Prostate gland (tissue), 2 donors: ENCODE measurements around the gene RGS7.

Source experiments
- POLR2A ChIP-seq: fragments of 450-650 bp; IDR thresholded peaks from one replicate; pipeline ENCODE4 v1.6.1; 2016; ENCODE audit warnings: antibody characterized with exemption, mild to moderate bottlenecking
- TF ChIP-seq, protein P1 (sequence below), 4 experiments: fragments of 200-600 bp in 2 of 4; fragments of 450-650 bp in 2 of 4; sonication (generic) in 2 of 4; IDR thresholded peaks; 1 replicate in 3 of 4; 2 replicates in 1 of 4; pipeline ENCODE4 v1.5.1; 2016 to 2019; ENCODE audit warnings: antibody characterized with exemption in 4 of 4, mild to moderate bottlenecking in 2 of 4, moderate library complexity in 2 of 4

GRCh38 chr1:240766831-240767230 is 590.2 kb downstream of the RGS7 start:
- TF ChIP-seq, protein P1, sequence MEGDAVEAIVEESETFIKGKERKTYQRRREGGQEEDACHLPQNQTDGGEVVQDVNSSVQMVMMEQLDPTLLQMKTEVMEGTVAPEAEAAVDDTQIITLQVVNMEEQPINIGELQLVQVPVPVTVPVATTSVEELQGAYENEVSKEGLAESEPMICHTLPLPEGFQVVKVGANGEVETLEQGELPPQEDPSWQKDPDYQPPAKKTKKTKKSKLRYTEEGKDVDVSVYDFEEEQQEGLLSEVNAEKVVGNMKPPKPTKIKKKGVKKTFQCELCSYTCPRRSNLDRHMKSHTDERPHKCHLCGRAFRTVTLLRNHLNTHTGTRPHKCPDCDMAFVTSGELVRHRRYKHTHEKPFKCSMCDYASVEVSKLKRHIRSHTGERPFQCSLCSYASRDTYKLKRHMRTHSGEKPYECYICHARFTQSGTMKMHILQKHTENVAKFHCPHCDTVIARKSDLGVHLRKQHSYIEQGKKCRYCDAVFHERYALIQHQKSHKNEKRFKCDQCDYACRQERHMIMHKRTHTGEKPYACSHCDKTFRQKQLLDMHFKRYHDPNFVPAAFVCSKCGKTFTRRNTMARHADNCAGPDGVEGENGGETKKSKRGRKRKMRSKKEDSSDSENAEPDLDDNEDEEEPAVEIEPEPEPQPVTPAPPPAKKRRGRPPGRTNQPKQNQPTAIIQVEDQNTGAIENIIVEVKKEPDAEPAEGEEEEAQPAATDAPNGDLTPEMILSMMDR (IDR thresholded peaks at IDR 0.05), result no peak
- TF ChIP-seq POLR2A, result no peak
